Fibroblast of mammary gland (primary cell): ENCODE data around the gene PIK3C2B.
"Not testable (repeated sequence)": the region's sequence is repeated elsewhere in the genome, so short reads cannot be mapped to it uniquely, and the experiment has no call there.

Source experiments
- DNase-seq: peaks from one replicate; pipeline ENCODE4 v3.0.0-alpha.2; 2010; ENCODE audit warnings: low read depth
- H3K4me3 ChIP-seq: 2 replicates; pipeline ENCODE4 v1.5.1; 2011; ENCODE audit warnings: low read depth, mild to moderate bottlenecking, low read length, moderate library complexity; ENCODE audit not compliant: control insufficient read depth
- TF ChIP-seq, protein P1 (sequence below): conservative IDR thresholded peaks from 2 replicates; pipeline ENCODE4 v1.5.1; 2011; ENCODE audit warnings: low read depth, low read length, inconsistent platforms; ENCODE audit not compliant: control insufficient read depth, insufficient read depth

PIK3C2B gene

GRCh38 chr1:204529371-204529895 lies 34.8 kb upstream of the PIK3C2B start:
- TF ChIP-seq, protein P1, sequence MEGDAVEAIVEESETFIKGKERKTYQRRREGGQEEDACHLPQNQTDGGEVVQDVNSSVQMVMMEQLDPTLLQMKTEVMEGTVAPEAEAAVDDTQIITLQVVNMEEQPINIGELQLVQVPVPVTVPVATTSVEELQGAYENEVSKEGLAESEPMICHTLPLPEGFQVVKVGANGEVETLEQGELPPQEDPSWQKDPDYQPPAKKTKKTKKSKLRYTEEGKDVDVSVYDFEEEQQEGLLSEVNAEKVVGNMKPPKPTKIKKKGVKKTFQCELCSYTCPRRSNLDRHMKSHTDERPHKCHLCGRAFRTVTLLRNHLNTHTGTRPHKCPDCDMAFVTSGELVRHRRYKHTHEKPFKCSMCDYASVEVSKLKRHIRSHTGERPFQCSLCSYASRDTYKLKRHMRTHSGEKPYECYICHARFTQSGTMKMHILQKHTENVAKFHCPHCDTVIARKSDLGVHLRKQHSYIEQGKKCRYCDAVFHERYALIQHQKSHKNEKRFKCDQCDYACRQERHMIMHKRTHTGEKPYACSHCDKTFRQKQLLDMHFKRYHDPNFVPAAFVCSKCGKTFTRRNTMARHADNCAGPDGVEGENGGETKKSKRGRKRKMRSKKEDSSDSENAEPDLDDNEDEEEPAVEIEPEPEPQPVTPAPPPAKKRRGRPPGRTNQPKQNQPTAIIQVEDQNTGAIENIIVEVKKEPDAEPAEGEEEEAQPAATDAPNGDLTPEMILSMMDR = no peak
- no peak for DNase-seq
- no peak overlapping the region for H3K4me3 ChIP-seq

DNA sequence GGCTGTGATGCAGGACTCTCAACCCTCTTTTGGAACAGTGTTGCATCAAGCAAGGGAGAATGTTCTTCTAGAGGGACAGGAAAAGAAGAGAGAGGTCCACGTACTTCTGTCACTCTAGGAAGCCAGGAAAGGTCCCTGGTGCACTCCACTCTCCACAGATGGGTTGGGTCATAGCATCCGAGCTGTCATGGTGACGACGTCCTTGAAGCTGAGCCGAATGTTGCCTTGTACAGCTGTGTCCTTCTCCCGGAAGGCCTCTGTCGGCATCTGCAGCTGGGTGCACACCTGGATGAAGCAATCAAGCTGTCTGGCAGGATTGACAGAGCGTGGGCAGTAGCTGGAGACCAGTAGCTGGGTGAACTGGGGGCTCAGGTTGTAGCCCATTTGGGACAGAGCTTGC lies 34.1 kb upstream of the PIK3C2B start:
- TF ChIP-seq, protein P1 = no peak
- DNase-seq = no peak

DNA sequence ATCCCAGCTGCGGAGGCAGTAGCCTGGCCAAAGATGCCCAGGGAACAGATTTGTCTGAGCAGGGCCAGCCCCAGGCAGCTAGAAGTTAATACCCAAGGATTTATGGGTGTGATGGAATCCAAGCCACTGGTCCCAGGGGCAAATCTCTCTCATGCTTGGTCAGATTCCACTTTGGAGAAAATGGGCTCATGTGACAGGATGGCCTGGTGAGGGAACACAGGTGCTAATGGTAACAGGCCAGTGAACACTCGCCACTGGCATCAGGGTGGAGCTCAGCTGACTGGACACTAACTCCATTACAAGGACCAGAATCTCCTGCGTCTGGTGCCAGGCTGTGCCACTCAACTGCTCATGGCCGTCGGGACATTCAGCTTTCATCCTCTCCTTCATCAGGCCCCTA lies 33.6 kb upstream of the PIK3C2B start:
- TF ChIP-seq, protein P1 = no peak
- DNase-seq = no peak
- H3K4me3 ChIP-seq = no peak overlapping the region

More for the DNA sequence above, 34.1 kb upstream of the PIK3C2B start:
- H3K4me3 ChIP-seq = no peak overlapping the region

- no peak for DNase-seq
- H3K4me3 ChIP-seq = no peak overlapping the region
- TF ChIP-seq, protein P1 = no peak
Observed at GRCh38 chr1:204524986-204525385, 30.4 kb upstream of the PIK3C2B start.

- H3K4me3 ChIP-seq = no peak overlapping the region
- TF ChIP-seq, protein P1 = no peak
- DNase-seq = peak; percentile 51
Observed at GRCh38 chr1:204523605-204524215, 29.1 kb upstream of the PIK3C2B start.

GRCh38 chr1:204521941-204522521 lies 27.4 kb upstream of the PIK3C2B start:
- H3K4me3 ChIP-seq, DNase-seq: not testable (repeated sequence)

- DNase-seq = peak; percentile 84
- H3K4me3 ChIP-seq = no peak overlapping the region
- TF ChIP-seq, protein P1 = no peak
Observed at GRCh38 chr1:204520834-204521709, 26.5 kb upstream of the PIK3C2B start.

DNA sequence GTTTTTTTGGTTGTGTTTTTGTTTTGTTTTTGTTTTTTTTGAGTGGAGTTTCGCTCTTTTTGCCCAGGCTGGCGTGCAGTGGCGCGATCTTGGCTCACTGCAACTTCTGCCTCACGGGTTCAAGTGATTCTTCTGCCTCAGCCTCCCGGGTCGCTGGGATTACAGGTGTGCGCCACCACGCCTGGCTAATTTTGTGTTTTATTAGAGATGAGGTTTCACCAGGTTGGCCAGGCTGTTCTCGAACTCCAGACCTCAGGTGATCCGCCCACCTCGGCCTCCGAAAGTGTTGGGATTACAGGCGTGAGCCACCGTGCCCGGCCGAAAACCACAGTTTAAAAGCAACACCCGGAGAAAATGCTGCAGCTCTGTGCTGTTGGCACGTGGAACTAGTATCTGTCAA lies 22.8 kb upstream of the PIK3C2B start:
- DNase-seq = not testable (repeated sequence)
- peak overlapping the region; percentile 83 for H3K4me3 ChIP-seq
